H9 (cell line): ENCODE data around the gene CXCR3. TPM values are rescaled to one million over a fixed set of nuclear protein-coding genes. Genes with fewer than 3 reads are reported as not detected.

ENCODE experiments used
- DNase-seq: peaks from one replicate; pipeline ENCODE4 v3.0.0-alpha.2; 2017
- H2AFZ ChIP-seq: one replicate; pipeline ENCODE4 v1.6.1; 2013; ENCODE audit warnings: mild to moderate bottlenecking, low read length, control low read depth, moderate library complexity
- H2AK5ac ChIP-seq: 2 replicates; pipeline ENCODE4 v1.6.1; 2013; ENCODE audit warnings: low read length, control low read depth, mixed read lengths; ENCODE audit not compliant: insufficient read length
- H2BK120ac ChIP-seq: one replicate; pipeline ENCODE4 v1.6.1; 2013; ENCODE audit warnings: low read depth, mild to moderate bottlenecking, low read length, control low read depth, inconsistent platforms; ENCODE audit not compliant: poor library complexity, severe bottlenecking
- H2BK12ac ChIP-seq: 2 replicates; pipeline ENCODE4 v1.6.1; 2013; ENCODE audit warnings: low read length, control low read depth, mixed read lengths, low read depth; ENCODE audit not compliant: insufficient read length
- H2BK15ac ChIP-seq: 2 replicates; pipeline ENCODE4 v1.6.1; 2013; ENCODE audit warnings: low read depth, low read length, control low read depth
- H2BK20ac ChIP-seq: one replicate; pipeline ENCODE4 v1.6.1; 2013; ENCODE audit warnings: low read depth, mild to moderate bottlenecking, low read length, control low read depth, inconsistent platforms; ENCODE audit not compliant: poor library complexity, severe bottlenecking
- H2BK5ac ChIP-seq: 2 replicates; pipeline ENCODE4 v1.6.1; 2013; ENCODE audit warnings: low read length, control low read depth, mixed read lengths; ENCODE audit not compliant: insufficient read length
- H3K14ac ChIP-seq: 2 replicates; pipeline ENCODE4 v1.6.1; 2013; ENCODE audit warnings: low read length, control low read depth; ENCODE audit not compliant: insufficient read depth
- H3K18ac ChIP-seq: 2 replicates; pipeline ENCODE4 v1.6.1; 2013; ENCODE audit warnings: low read depth, mild to moderate bottlenecking, mixed read lengths, low read length, control low read depth; ENCODE audit not compliant: insufficient read length
- H3K23ac ChIP-seq: 2 replicates; pipeline ENCODE4 v1.6.1; 2013; ENCODE audit warnings: low read length, control low read depth, mixed read lengths, low read depth; ENCODE audit not compliant: insufficient read length
- H3K23me2 ChIP-seq: 2 replicates; pipeline ENCODE4 v1.6.1; 2013; ENCODE audit warnings: low read depth, mild to moderate bottlenecking, mixed read lengths, low read length, control low read depth; ENCODE audit not compliant: insufficient read length, poor library complexity, severe bottlenecking
- H3K27ac ChIP-seq: 2 replicates; pipeline ENCODE4 v1.5.1; 2013; ENCODE audit warnings: low read length, control low read depth, mixed read lengths, low read depth; ENCODE audit not compliant: insufficient read length
- H3K27me3 ChIP-seq: 2 replicates; pipeline ENCODE4 v1.6.1; 2013; ENCODE audit warnings: low read length, control low read depth, inconsistent platforms; ENCODE audit not compliant: insufficient read depth
- H3K4ac ChIP-seq: 2 replicates; pipeline ENCODE4 v1.6.1; 2013; ENCODE audit warnings: low read depth, mild to moderate bottlenecking, control low read depth, inconsistent platforms, low read length, moderate library complexity
- H3K4me1 ChIP-seq: 2 replicates; pipeline ENCODE4 v1.6.1; 2013; ENCODE audit warnings: low read length, control low read depth, inconsistent platforms; ENCODE audit not compliant: insufficient read depth
- H3K4me2 ChIP-seq: 2 replicates; pipeline ENCODE4 v1.6.1; 2013; ENCODE audit warnings: low read length, control low read depth, mixed read lengths; ENCODE audit not compliant: insufficient read length, insufficient read depth
- H3K56ac ChIP-seq: 2 replicates; pipeline ENCODE4 v1.6.1; 2013; ENCODE audit warnings: low read depth, mild to moderate bottlenecking, mixed read lengths, low read length, control low read depth; ENCODE audit not compliant: insufficient read length
- H3K79me1 ChIP-seq: 2 replicates; pipeline ENCODE4 v1.6.1; 2013; ENCODE audit warnings: low read depth, mild to moderate bottlenecking, moderate library complexity, low read length, control low read depth, inconsistent platforms; ENCODE audit not compliant: insufficient read depth, poor library complexity, severe bottlenecking
- H3K79me2 ChIP-seq: 2 replicates; pipeline ENCODE4 v1.6.1; 2013; ENCODE audit warnings: low read length, control low read depth, inconsistent platforms; ENCODE audit not compliant: insufficient read depth
- H3K9ac ChIP-seq: 2 replicates; pipeline ENCODE4 v1.6.1; 2013; ENCODE audit warnings: low read length, control low read depth, mixed read lengths; ENCODE audit not compliant: insufficient read length; ENCODE audit errors: extremely low read depth
- H3K9me3 ChIP-seq: one replicate; pipeline ENCODE4 v1.6.1; 2013; ENCODE audit warnings: low read depth, low read length, inconsistent platforms; ENCODE audit not compliant: control insufficient read depth
- H3T11ph ChIP-seq: one replicate; pipeline ENCODE4 v1.6.1; 2013; ENCODE audit warnings: mild to moderate bottlenecking, low read length, control low read depth, inconsistent platforms
- H4K20me1 ChIP-seq: one replicate; pipeline ENCODE4 v1.6.1; 2013; ENCODE audit not compliant: control insufficient read depth, insufficient read length, insufficient read depth
- H4K5ac ChIP-seq: 2 replicates; pipeline ENCODE4 v1.6.1; 2013; ENCODE audit warnings: low read depth, mild to moderate bottlenecking, mixed read lengths, low read length, control low read depth; ENCODE audit not compliant: insufficient read length
- H4K8ac ChIP-seq: replicated peaks from 2 replicates; pipeline ENCODE4 v1.6.1; 2013; ENCODE audit warnings: low read length, control low read depth, mixed read lengths, low read depth; ENCODE audit not compliant: insufficient read length
- H4K91ac ChIP-seq: 2 replicates; pipeline ENCODE4 v1.6.1; 2013; ENCODE audit warnings: low read depth, mild to moderate bottlenecking, moderate library complexity, mixed read lengths, low read length, control low read depth; ENCODE audit not compliant: insufficient read length
- H3K27ac Mint-ChIP-seq, 3 experiments: 2 replicates in 2 of 3; 3 replicates in 1 of 3; pipeline ENCODE4 v1.8.0; 2020 to 2021; ENCODE audit warnings: mixed read lengths in 3 of 3, mild to moderate bottlenecking in 1 of 3, moderate library complexity in 1 of 3
- H3K27me3 Mint-ChIP-seq: 2 replicates; pipeline ENCODE4 v1.8.0; 2021; ENCODE audit warnings: low read depth, mild to moderate bottlenecking, moderate library complexity, mixed read lengths
- H3K36me3 Mint-ChIP-seq, 3 experiments: 2 replicates in 2 of 3; 3 replicates in 1 of 3; pipeline ENCODE4 v1.8.0; 2020 to 2021; ENCODE audit warnings: low read depth in 3 of 3, mixed read lengths in 3 of 3; ENCODE audit not compliant: insufficient read depth in 1 of 3
- H3K4me1 Mint-ChIP-seq, 2 experiments: 2 replicates each; pipeline ENCODE4 v1.8.0; 2020; ENCODE audit warnings: mixed read lengths in 2 of 2
- H3K4me3 Mint-ChIP-seq, 2 experiments: 2 replicates in 1 of 2; 3 replicates in 1 of 2; pipeline ENCODE4 v1.8.0; 2020 to 2021; ENCODE audit warnings: mild to moderate bottlenecking in 2 of 2, mixed read lengths in 2 of 2, moderate library complexity in 1 of 2
- H3K9me3 Mint-ChIP-seq, 2 experiments: 2 replicates in 1 of 2; 3 replicates in 1 of 2; pipeline ENCODE4 v1.8.0; 2020; ENCODE audit warnings: mild to moderate bottlenecking in 2 of 2, mixed read lengths in 2 of 2, moderate library complexity in 1 of 2
- WGBS: extraction: QIAGEN DNeasy Blood & Tissue Kit; methylation state at CpG from one replicate; pipeline ENCODE4 v1.1.7; 2013; ENCODE audit warnings: missing lambda C conversion rate, low lambda C conversion rate, mixed read lengths; ENCODE audit not compliant: insufficient read length; ENCODE audit errors: extremely low coverage; 5-methylcytosine and 5-hydroxymethylcytosine counted together
- total RNA-seq: library from RNA; stranded (reverse); gene quantifications from 2 replicates; pipeline ENCODE4 v1.2.1, GENCODE V29; 2021
- TF ChIP-seq, protein P1 (sequence below): fragments of 200-600 bp; sonication (generic); conservative IDR thresholded peaks from 3 replicates; pipeline ENCODE4 v1.8.0; 2021; ENCODE audit warnings: antibody characterized with exemption, mild to moderate bottlenecking

Gene CXCR3
- total RNA-seq, 1 experiment from 2014 or later: not detected

DNA sequence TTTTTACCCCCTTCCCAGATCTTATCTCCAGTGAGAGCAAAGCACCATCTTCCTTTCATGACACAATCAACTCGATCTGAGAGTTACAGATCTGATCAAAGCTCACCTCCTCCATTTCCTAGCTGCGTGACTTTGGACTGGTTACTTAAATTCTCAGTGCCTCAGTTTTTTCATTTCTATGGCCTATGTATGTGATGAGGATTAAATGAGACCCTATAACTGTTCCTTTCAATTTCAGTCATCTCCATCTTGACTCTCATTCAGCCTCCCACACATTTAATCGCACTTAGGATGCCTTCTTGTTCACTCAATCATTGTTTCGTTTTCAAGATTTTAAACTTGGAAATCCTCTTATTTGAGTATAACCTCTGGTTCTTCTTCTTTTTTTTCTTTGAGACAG, 20.1 kb upstream of the CXCR3 start:
- Histone ChIP-seq H3K9me3 (peaks cover 46% of the 10 kb centered on the region), H3K23ac (no peak overlapping the region), H2AK5ac (no peak overlapping the region), H3K4me2 (no peak overlapping the region), H3K18ac (no peak overlapping the region), H4K5ac (no peak overlapping the region), H2BK5ac (no peak overlapping the region), H4K91ac (no peak overlapping the region), H3K56ac (no peak overlapping the region), H2BK120ac (no peak overlapping the region), H2BK20ac (no peak overlapping the region), H3K14ac (no peak overlapping the region), H4K8ac (no peak overlapping the region), H3K79me1 (no peaks in the 10 kb centered on the region), H3K23me2 (no peaks in the 10 kb centered on the region), H3K4ac (no peak overlapping the region), H2BK15ac (no peak overlapping the region), H3K79me2 (no peaks in the 10 kb centered on the region), H3K9ac (no peak overlapping the region), H4K20me1 (no peaks in the 10 kb centered on the region), H3K27me3 (no peaks in the 10 kb centered on the region), H3K4me1 (no peaks in the 10 kb centered on the region), H2BK12ac (no peak overlapping the region), H3T11ph (no peak overlapping the region), H3K27ac (no peak overlapping the region), H2AFZ (no peak overlapping the region)
- Mint-ChIP-seq H3K36me3 (no peaks in the 10 kb centered on the region), H3K9me3 (peaks cover 45 to 52% of the 10 kb centered on the region in 2 experiments), H3K27ac (no peak overlapping the region), H3K27me3 (peaks cover 4% of the 10 kb centered on the region; the same call in 1 of the 2 replicates), H3K4me1 (no peaks in the 10 kb centered on the region), H3K4me3 (no peak overlapping the region)
- DNase-seq: no peak
- no CpG with 5 or more reads among the region's 4 CpGs for WGBS
- TF ChIP-seq, protein P1, sequence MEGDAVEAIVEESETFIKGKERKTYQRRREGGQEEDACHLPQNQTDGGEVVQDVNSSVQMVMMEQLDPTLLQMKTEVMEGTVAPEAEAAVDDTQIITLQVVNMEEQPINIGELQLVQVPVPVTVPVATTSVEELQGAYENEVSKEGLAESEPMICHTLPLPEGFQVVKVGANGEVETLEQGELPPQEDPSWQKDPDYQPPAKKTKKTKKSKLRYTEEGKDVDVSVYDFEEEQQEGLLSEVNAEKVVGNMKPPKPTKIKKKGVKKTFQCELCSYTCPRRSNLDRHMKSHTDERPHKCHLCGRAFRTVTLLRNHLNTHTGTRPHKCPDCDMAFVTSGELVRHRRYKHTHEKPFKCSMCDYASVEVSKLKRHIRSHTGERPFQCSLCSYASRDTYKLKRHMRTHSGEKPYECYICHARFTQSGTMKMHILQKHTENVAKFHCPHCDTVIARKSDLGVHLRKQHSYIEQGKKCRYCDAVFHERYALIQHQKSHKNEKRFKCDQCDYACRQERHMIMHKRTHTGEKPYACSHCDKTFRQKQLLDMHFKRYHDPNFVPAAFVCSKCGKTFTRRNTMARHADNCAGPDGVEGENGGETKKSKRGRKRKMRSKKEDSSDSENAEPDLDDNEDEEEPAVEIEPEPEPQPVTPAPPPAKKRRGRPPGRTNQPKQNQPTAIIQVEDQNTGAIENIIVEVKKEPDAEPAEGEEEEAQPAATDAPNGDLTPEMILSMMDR: no peak
